ENCODE data around the gene ZFYVE27.
"Not testable (repeated sequence)": the region's sequence is repeated elsewhere in the genome, so short reads cannot be mapped to it uniquely, and the experiment has no call there.

Gene ZFYVE27

GRCh38 chr10:97736902-97737769 is at the start of gene ZFYVE27:
ZFYVE27 (plus strand) TSS chr10:97737128; CDS start chr10:97738478, 1,350 bp downstream.
- no peaks in the 10 kb centered on the region for H3K27me3 ChIP-seq (ENCODE audit: insufficient read depth, low read length)
- no peaks in the 10 kb centered on the region for H3K9me3 ChIP-seq (ENCODE audit: low read length)
- H3K4me1 ChIP-seq (ENCODE audit: insufficient read depth, low read length): peaks cover 12% of the 10 kb centered on the region
- H3K36me3 ChIP-seq (ENCODE audit: insufficient read depth, low read length): peaks cover 24% of the 10 kb centered on the region
- peak within 1 kb of the TSS; percentile 87 for H3K4me3 ChIP-seq (ENCODE audit: low read length)
- H2AFZ ChIP-seq (ENCODE audit: low read depth, low read length): peak within 1 kb of the TSS; percentile 65

GRCh38 chr10:97687785-97688781 is 48.8 kb upstream of the ZFYVE27 start:
- Histone ChIP-seq H3K27me3 (ENCODE audit: insufficient read depth, low read length) (no peaks in the 10 kb centered on the region), H3K4me3 (ENCODE audit: low read length) (peak overlapping the region; percentile 54), H2AFZ (ENCODE audit: low read depth, low read length) (peak overlapping the region; percentile 76), H3K9me3 (ENCODE audit: low read length) (no peaks in the 10 kb centered on the region), H3K4me1 (ENCODE audit: insufficient read depth, low read length) (peaks cover 11% of the 10 kb centered on the region), H3K36me3 (ENCODE audit: insufficient read depth, low read length) (no peaks in the 10 kb centered on the region)

- peaks cover 11% of the 10 kb centered on the region for H3K4me1 ChIP-seq (ENCODE audit: insufficient read depth, low read length)
- H3K9me3 ChIP-seq (ENCODE audit: low read length): no peaks in the 10 kb centered on the region
- no peaks in the 10 kb centered on the region for H3K36me3 ChIP-seq (ENCODE audit: insufficient read depth, low read length)
- no peak overlapping the region for H2AFZ ChIP-seq (ENCODE audit: low read depth, low read length)
- no peak overlapping the region for H3K4me3 ChIP-seq (ENCODE audit: low read length)
- H3K27me3 ChIP-seq (ENCODE audit: insufficient read depth, low read length): no peaks in the 10 kb centered on the region
Measured at GRCh38 chr10:97689559-97690020, 47.3 kb upstream of the ZFYVE27 start.

- Histone ChIP-seq H2AFZ (ENCODE audit: low read depth, low read length) (no peak overlapping the region), H3K4me1 (ENCODE audit: insufficient read depth, low read length) (peaks cover 11% of the 10 kb centered on the region), H3K27me3 (ENCODE audit: insufficient read depth, low read length) (no peaks in the 10 kb centered on the region), H3K9me3 (ENCODE audit: low read length) (no peaks in the 10 kb centered on the region), H3K36me3 (ENCODE audit: insufficient read depth, low read length) (no peaks in the 10 kb centered on the region), H3K4me3 (ENCODE audit: low read length) (no peak overlapping the region)
Measured at GRCh38 chr10:97690133-97690532, 46.8 kb upstream of the ZFYVE27 start.

- H2AFZ ChIP-seq (ENCODE audit: low read depth, low read length); H3K4me3 ChIP-seq (ENCODE audit: low read length); H3K27me3 ChIP-seq (ENCODE audit: insufficient read depth, low read length); H3K36me3 ChIP-seq (ENCODE audit: insufficient read depth, low read length); H3K4me1 ChIP-seq (ENCODE audit: insufficient read depth, low read length); H3K9me3 ChIP-seq (ENCODE audit: low read length): not testable (repeated sequence)
Measured at GRCh38 chr10:97698072-97698655, 38.8 kb upstream of the ZFYVE27 start.

- H3K27me3 ChIP-seq (ENCODE audit: insufficient read depth, low read length): peaks cover 9% of the 10 kb centered on the region
- no peak overlapping the region for H3K4me3 ChIP-seq (ENCODE audit: low read length)
- H3K36me3 ChIP-seq (ENCODE audit: insufficient read depth, low read length): no peaks in the 10 kb centered on the region
- no peaks in the 10 kb centered on the region for H3K4me1 ChIP-seq (ENCODE audit: insufficient read depth, low read length)
- no peaks in the 10 kb centered on the region for H3K9me3 ChIP-seq (ENCODE audit: low read length)
- no peak overlapping the region for H2AFZ ChIP-seq (ENCODE audit: low read depth, low read length)
Measured at GRCh38 chr10:97701438-97702069, 35.4 kb upstream of the ZFYVE27 start.

GRCh38 chr10:97703398-97704067 is 33.4 kb upstream of the ZFYVE27 start:
- no peaks in the 10 kb centered on the region for H3K9me3 ChIP-seq (ENCODE audit: low read length)
- no peak overlapping the region for H3K4me3 ChIP-seq (ENCODE audit: low read length)
- H3K27me3 ChIP-seq (ENCODE audit: insufficient read depth, low read length): peaks cover 6% of the 10 kb centered on the region
- H3K4me1 ChIP-seq (ENCODE audit: insufficient read depth, low read length): no peaks in the 10 kb centered on the region
- H2AFZ ChIP-seq (ENCODE audit: low read depth, low read length): no peak overlapping the region
- no peaks in the 10 kb centered on the region for H3K36me3 ChIP-seq (ENCODE audit: insufficient read depth, low read length)

- Histone ChIP-seq H2AFZ (ENCODE audit: low read depth, low read length) (no peak overlapping the region), H3K36me3 (ENCODE audit: insufficient read depth, low read length) (no peaks in the 10 kb centered on the region), H3K4me3 (ENCODE audit: low read length) (no peak overlapping the region), H3K9me3 (ENCODE audit: low read length) (no peaks in the 10 kb centered on the region), H3K4me1 (ENCODE audit: insufficient read depth, low read length) (no peaks in the 10 kb centered on the region), H3K27me3 (ENCODE audit: insufficient read depth, low read length) (peaks cover 5% of the 10 kb centered on the region)
Measured at GRCh38 chr10:97704341-97704740, 32.6 kb upstream of the ZFYVE27 start.

- Histone ChIP-seq H2AFZ (ENCODE audit: low read depth, low read length) (no peak overlapping the region), H3K4me1 (ENCODE audit: insufficient read depth, low read length) (no peaks in the 10 kb centered on the region), H3K27me3 (ENCODE audit: insufficient read depth, low read length) (peaks cover 3% of the 10 kb centered on the region), H3K4me3 (ENCODE audit: low read length) (no peak overlapping the region), H3K36me3 (ENCODE audit: insufficient read depth, low read length) (no peaks in the 10 kb centered on the region), H3K9me3 (ENCODE audit: low read length) (no peaks in the 10 kb centered on the region)
Measured at GRCh38 chr10:97705006-97705670, 31.8 kb upstream of the ZFYVE27 start.

- no peak overlapping the region for H2AFZ ChIP-seq (ENCODE audit: low read depth, low read length)
- H3K4me1 ChIP-seq (ENCODE audit: insufficient read depth, low read length): no peaks in the 10 kb centered on the region
- no peaks in the 10 kb centered on the region for H3K36me3 ChIP-seq (ENCODE audit: insufficient read depth, low read length)
- no peak overlapping the region for H3K4me3 ChIP-seq (ENCODE audit: low read length)
- H3K27me3 ChIP-seq (ENCODE audit: insufficient read depth, low read length): peaks cover 3% of the 10 kb centered on the region
- no peaks in the 10 kb centered on the region for H3K9me3 ChIP-seq (ENCODE audit: low read length)
Measured at GRCh38 chr10:97707134-97707861, 29.6 kb upstream of the ZFYVE27 start.

GRCh38 chr10:97708167-97708566 is 28.8 kb upstream of the ZFYVE27 start:
- H3K36me3 ChIP-seq (ENCODE audit: insufficient read depth, low read length): no peaks in the 10 kb centered on the region
- H3K27me3 ChIP-seq (ENCODE audit: insufficient read depth, low read length): peaks cover 3% of the 10 kb centered on the region
- H3K4me1 ChIP-seq (ENCODE audit: insufficient read depth, low read length): peaks cover 2% of the 10 kb centered on the region
- no peaks in the 10 kb centered on the region for H3K9me3 ChIP-seq (ENCODE audit: low read length)
- no peak overlapping the region for H2AFZ ChIP-seq (ENCODE audit: low read depth, low read length)
- H3K4me3 ChIP-seq (ENCODE audit: low read length): no peak overlapping the region

All from neuron (in vitro differentiated cells).